ENCODE measurements around the gene ACO2.

- TF ChIP-seq CTCF (IDR thresholded peaks at IDR 0.05) (no peak), POLR2A (IDR thresholded peaks at IDR 0.05) (peak in 2 of 3 donors; percentile 19 to 23)
Observed at GRCh38 chr22:41561788-41562187, 92.9 kb downstream of the ACO2 start.

All from body of pancreas (tissue), 4 donors.